Endodermal cell (in vitro differentiated cells): Measurements from ENCODE around the gene SEPTIN8. TPM values are rescaled to one million over a fixed set of nuclear protein-coding genes. Genes with fewer than 3 reads are reported as not detected.

ENCODE experiments used
- DNase-seq: peaks from one replicate; pipeline ENCODE4 v3.0.0-alpha.2; 2017
- H3K27ac ChIP-seq: 2 replicates; pipeline ENCODE4 v1.5.1; 2013; ENCODE audit warnings: mild to moderate bottlenecking, low read depth, low read length, moderate library complexity
- H3K27me3 ChIP-seq: 2 replicates; pipeline ENCODE4 v1.6.1; 2013; ENCODE audit warnings: mild to moderate bottlenecking, low read length, moderate library complexity; ENCODE audit not compliant: insufficient read depth, control insufficient read depth, poor library complexity, severe bottlenecking
- H3K36me3 ChIP-seq: 2 replicates; pipeline ENCODE4 v1.7.0; 2013; ENCODE audit warnings: mild to moderate bottlenecking, low read length, moderate library complexity; ENCODE audit not compliant: control insufficient read depth, insufficient read depth
- H3K4me1 ChIP-seq: one replicate; pipeline ENCODE4 v1.7.0; 2013; ENCODE audit warnings: low read length; ENCODE audit not compliant: control insufficient read depth, insufficient read depth
- H3K4me3 ChIP-seq: 2 replicates; pipeline ENCODE4 v1.5.1; 2013; ENCODE audit warnings: mild to moderate bottlenecking, low read length, moderate library complexity
- H3K9ac ChIP-seq: 2 replicates; pipeline ENCODE4 v1.6.1; 2013; ENCODE audit warnings: mild to moderate bottlenecking, low read length, moderate library complexity; ENCODE audit not compliant: poor library complexity, severe bottlenecking; ENCODE audit errors: extremely low read depth
- H3K9me3 ChIP-seq: 2 replicates; pipeline ENCODE4 v1.6.1; 2013; ENCODE audit warnings: mild to moderate bottlenecking, low read length, moderate library complexity; ENCODE audit not compliant: control insufficient read depth
- H3K27ac Mint-ChIP-seq: 2 replicates; pipeline ENCODE4 v1.8.0; 2020; ENCODE audit warnings: mixed read lengths
- H3K27me3 Mint-ChIP-seq: 2 replicates; pipeline ENCODE4 v1.8.0; 2021; ENCODE audit warnings: mild to moderate bottlenecking, mixed read lengths; ENCODE audit not compliant: insufficient read depth
- H3K36me3 Mint-ChIP-seq: 2 replicates; pipeline ENCODE4 v1.8.0; 2020; ENCODE audit warnings: low read depth, mixed read lengths
- H3K4me1 Mint-ChIP-seq: 2 replicates; pipeline ENCODE4 v1.8.0; 2020; ENCODE audit warnings: mixed read lengths
- H3K4me3 Mint-ChIP-seq: 2 replicates; pipeline ENCODE4 v1.8.0; 2020; ENCODE audit warnings: mild to moderate bottlenecking, moderate library complexity, mixed read lengths
- H3K9me3 Mint-ChIP-seq: 2 replicates; pipeline ENCODE4 v1.8.0; 2020; ENCODE audit warnings: mild to moderate bottlenecking, mixed read lengths
- WGBS, 2 experiments: methylation state at CpG; one replicate each; pipeline versions ENCODE4 v1.1.5 to v1.1.7; 2013; ENCODE audit warnings: missing lambda C conversion rate in 2 of 2, mixed read lengths in 1 of 2; ENCODE audit not compliant: insufficient coverage in 1 of 2, insufficient read length in 1 of 2; 5-methylcytosine and 5-hydroxymethylcytosine counted together
- total RNA-seq, 2 donors: library from RNA; stranded (reverse); fragmentation: NEBNext Ultra II Directional in 1 of 2; extraction: Animal tissue kit (Norgen Biotek cat#: 25700) in 1 of 2; gene quantifications; 2 replicates in 1 of 2; 3 replicates in 1 of 2; pipeline ENCODE4 v1.2.1, GENCODE V29; 2021
- TF ChIP-seq, protein P1 (sequence below): fragments of 200-600 bp; sonication (generic); conservative IDR thresholded peaks from 2 replicates; pipeline ENCODE4 v1.5.0; 2021; ENCODE audit warnings: antibody characterized with exemption, mild to moderate bottlenecking

The SEPTIN8 gene
- total RNA-seq, 2 donors from 2014 or later, result 49.0 to 56.7 TPM

GRCh38 chr5:132774896-132775295 is 2.1 kb downstream of the SEPTIN8 start:
- Histone ChIP-seq H3K4me1 (peaks cover 6% of the 10 kb centered on the region), H3K9ac (no peak overlapping the region), H3K9me3 (no peaks in the 10 kb centered on the region), H3K27me3 (peaks cover 31% of the 10 kb centered on the region), H3K4me3 (no peak overlapping the region), H3K36me3 (no peaks in the 10 kb centered on the region), H3K27ac (no peak overlapping the region)
- WGBS, 2 experiments, result 92 to 100% methylated on average over 3 to 5 of the region's 5 CpGs
- Mint-ChIP-seq H3K9me3 (no peaks in the 10 kb centered on the region), H3K4me1 (peaks cover 9% of the 10 kb centered on the region), H3K27ac (no peak overlapping the region), H3K4me3 (no peak overlapping the region), H3K27me3 (peaks cover 37% of the 10 kb centered on the region), H3K36me3 (no peaks in the 10 kb centered on the region)
- no peak for DNase-seq
- TF ChIP-seq, protein P1, sequence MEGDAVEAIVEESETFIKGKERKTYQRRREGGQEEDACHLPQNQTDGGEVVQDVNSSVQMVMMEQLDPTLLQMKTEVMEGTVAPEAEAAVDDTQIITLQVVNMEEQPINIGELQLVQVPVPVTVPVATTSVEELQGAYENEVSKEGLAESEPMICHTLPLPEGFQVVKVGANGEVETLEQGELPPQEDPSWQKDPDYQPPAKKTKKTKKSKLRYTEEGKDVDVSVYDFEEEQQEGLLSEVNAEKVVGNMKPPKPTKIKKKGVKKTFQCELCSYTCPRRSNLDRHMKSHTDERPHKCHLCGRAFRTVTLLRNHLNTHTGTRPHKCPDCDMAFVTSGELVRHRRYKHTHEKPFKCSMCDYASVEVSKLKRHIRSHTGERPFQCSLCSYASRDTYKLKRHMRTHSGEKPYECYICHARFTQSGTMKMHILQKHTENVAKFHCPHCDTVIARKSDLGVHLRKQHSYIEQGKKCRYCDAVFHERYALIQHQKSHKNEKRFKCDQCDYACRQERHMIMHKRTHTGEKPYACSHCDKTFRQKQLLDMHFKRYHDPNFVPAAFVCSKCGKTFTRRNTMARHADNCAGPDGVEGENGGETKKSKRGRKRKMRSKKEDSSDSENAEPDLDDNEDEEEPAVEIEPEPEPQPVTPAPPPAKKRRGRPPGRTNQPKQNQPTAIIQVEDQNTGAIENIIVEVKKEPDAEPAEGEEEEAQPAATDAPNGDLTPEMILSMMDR, result no peak

DNA sequence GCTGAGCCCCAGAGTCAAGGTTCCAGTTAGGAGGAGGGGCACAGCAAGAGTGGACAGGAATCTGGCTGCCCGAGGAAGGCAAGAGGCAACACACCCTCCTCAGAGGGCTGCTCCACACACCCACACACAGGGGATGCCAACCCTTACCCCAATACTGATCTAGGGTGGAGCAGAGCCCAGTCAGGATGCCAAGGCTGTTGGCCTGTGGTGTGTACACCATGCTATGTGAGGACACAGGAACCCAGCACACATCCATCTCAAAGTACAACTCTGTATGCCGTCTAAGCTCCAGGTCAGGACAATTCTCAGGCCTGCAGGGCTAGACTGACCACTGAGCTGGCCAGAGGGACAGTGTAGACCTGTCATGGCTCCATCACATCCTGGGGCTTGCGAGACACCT is 2.6 kb downstream of the SEPTIN8 start:
- peaks cover 34% of the 10 kb centered on the region for H3K27me3 Mint-ChIP-seq
- H3K27ac Mint-ChIP-seq, result no peak overlapping the region
- no peaks in the 10 kb centered on the region for H3K9me3 Mint-ChIP-seq
- peaks cover 26% of the 10 kb centered on the region for H3K27me3 ChIP-seq
- H3K36me3 Mint-ChIP-seq, result no peaks in the 10 kb centered on the region
- DNase-seq, result no peak
- no peak overlapping the region for H3K4me3 Mint-ChIP-seq
- 87 to 100% methylated on average over 2 to 3 of the region's 3 CpGs for WGBS, 2 experiments
- peaks cover 6% of the 10 kb centered on the region for H3K4me1 ChIP-seq
- H3K9me3 ChIP-seq, result no peaks in the 10 kb centered on the region
- peaks cover 9% of the 10 kb centered on the region for H3K4me1 Mint-ChIP-seq
- TF ChIP-seq, protein P1, result no peak
- no peak overlapping the region for H3K27ac ChIP-seq
- no peak overlapping the region for H3K9ac ChIP-seq
- H3K4me3 ChIP-seq, result no peak overlapping the region
- H3K36me3 ChIP-seq, result no peaks in the 10 kb centered on the region

GRCh38 chr5:132773601-132774355 is 3.3 kb downstream of the SEPTIN8 start:
- no peak overlapping the region for H3K27ac Mint-ChIP-seq
- TF ChIP-seq, protein P1, result no peak
- H3K9ac ChIP-seq, result no peak overlapping the region
- no peak for DNase-seq
- no peak overlapping the region for H3K4me3 ChIP-seq
- H3K27ac ChIP-seq, result no peak overlapping the region
- peaks cover 6% of the 10 kb centered on the region for H3K4me1 ChIP-seq
- H3K9me3 ChIP-seq, result no peaks in the 10 kb centered on the region
- H3K4me3 Mint-ChIP-seq, result no peak overlapping the region
- peaks cover 28% of the 10 kb centered on the region for H3K27me3 Mint-ChIP-seq
- 91 to 93% methylated on average over 11 to 12 of the region's 12 CpGs for WGBS, 2 experiments
- no peaks in the 10 kb centered on the region for H3K36me3 ChIP-seq
- no peaks in the 10 kb centered on the region for H3K9me3 Mint-ChIP-seq
- H3K36me3 Mint-ChIP-seq, result no peaks in the 10 kb centered on the region
- peaks cover 9% of the 10 kb centered on the region for H3K4me1 Mint-ChIP-seq
- peaks cover 20% of the 10 kb centered on the region for H3K27me3 ChIP-seq
